ENCODE measurements around the gene DPP10.

Gene DPP10

GRCh38 chr2:115161081-115161770 is 718.8 kb downstream of the DPP10 start:
- DNase-seq (ENCODE audit: low read depth) = no peak

GRCh38 chr2:115161771-115162493 is 719.5 kb downstream of the DPP10 start:
- no peak for DNase-seq (ENCODE audit: low read depth)

GRCh38 chr2:115162494-115163293 is 720.3 kb downstream of the DPP10 start:
- DNase-seq (ENCODE audit: low read depth) = no peak

- DNase-seq (ENCODE audit: low read depth) = no peak
Measured at GRCh38 chr2:115163572-115163971, 721.1 kb downstream of the DPP10 start.

GRCh38 chr2:115165529-115166109 is 723.2 kb downstream of the DPP10 start:
- peak; percentile 9 for DNase-seq (ENCODE audit: low read depth)

- no peak for DNase-seq (ENCODE audit: low read depth)
Measured at GRCh38 chr2:115168457-115168856, 726.0 kb downstream of the DPP10 start.

GRCh38 chr2:115169814-115170213 is 727.4 kb downstream of the DPP10 start:
- DNase-seq (ENCODE audit: low read depth) = no peak

- DNase-seq (ENCODE audit: low read depth) = no peak
Measured at GRCh38 chr2:115171751-115172150, 729.3 kb downstream of the DPP10 start.

GRCh38 chr2:115174651-115175050 is 732.2 kb downstream of the DPP10 start:
- DNase-seq (ENCODE audit: low read depth) = no peak

- DNase-seq (ENCODE audit: low read depth) = no peak
Measured at GRCh38 chr2:115183144-115183543, 740.7 kb downstream of the DPP10 start.

GRCh38 chr2:115190459-115190858 is 748.0 kb downstream of the DPP10 start:
- DNase-seq (ENCODE audit: low read depth) = no peak

- no peak for DNase-seq (ENCODE audit: low read depth)
Measured at GRCh38 chr2:115194623-115195022, 752.2 kb downstream of the DPP10 start.

GRCh38 chr2:115196587-115196986 is 754.1 kb downstream of the DPP10 start:
- DNase-seq (ENCODE audit: low read depth) = no peak

- DNase-seq (ENCODE audit: low read depth) = no peak
Measured at GRCh38 chr2:115199966-115200365, 757.5 kb downstream of the DPP10 start.

GRCh38 chr2:115201386-115201785 is 758.9 kb downstream of the DPP10 start:
- DNase-seq (ENCODE audit: low read depth) = no peak

- DNase-seq (ENCODE audit: low read depth) = no peak
Measured at GRCh38 chr2:115208493-115209164, 766.2 kb downstream of the DPP10 start.

GRCh38 chr2:115214050-115214449 is 771.6 kb downstream of the DPP10 start:
- no peak for DNase-seq (ENCODE audit: low read depth)

GRCh38 chr2:115219296-115219695 is 776.9 kb downstream of the DPP10 start:
- no peak for DNase-seq (ENCODE audit: low read depth)

- DNase-seq (ENCODE audit: low read depth) = no peak
Measured at GRCh38 chr2:115234186-115234585, 791.7 kb downstream of the DPP10 start.

- no peak for DNase-seq (ENCODE audit: low read depth)
Measured at GRCh38 chr2:115234737-115235136, 792.3 kb downstream of the DPP10 start.

- no peak for DNase-seq (ENCODE audit: low read depth)
Measured at GRCh38 chr2:115248066-115248465, 805.6 kb downstream of the DPP10 start.

- DNase-seq (ENCODE audit: low read depth) = no peak
Measured at GRCh38 chr2:115277366-115277765, 834.9 kb downstream of the DPP10 start.

Measured in EH (cell line).